HepG2 (cell line): ENCODE data around the gene COA1. TPM values are rescaled to one million over a fixed set of nuclear protein-coding genes. Genes with fewer than 3 reads are reported as not detected.

Experiments used
- ATAC-seq: fragments of 200-7000 bp; cut with Tn5 transposase; 3 replicates; pipeline ENCODE4 v1.9.1; 2020; ENCODE audit warnings: mild to moderate bottlenecking, moderate library complexity
- BruUV-seq: library from RNA; stranded (reverse); fragments of 400-500 nt; replicated peaks from 2 replicates; lab custom pipeline; 2021; lab: Mats Ljungman, UMichigan
- CTCF ChIA-PET: fragments of 300-600 bp; formaldehyde crosslinking; extraction: SDS; loops from one replicate; lab custom pipeline; 2021; ENCODE audit warnings: low total read pairs, inconsistent platforms, low intra/inter-chr PET ratio; lab: Yijun Ruan, JAX
- POLR2A ChIA-PET: fragments of 350-600 bp; sonication (Branson Sonifier 250); formaldehyde crosslinking; loops from one replicate; lab custom pipeline; 2020; ENCODE audit warnings: antibody characterized with exemption, inconsistent platforms; lab: Yijun Ruan, JAX
- DNase-seq: peaks from one replicate; pipeline ENCODE4 v3.0.0-alpha.2; 2015; ENCODE audit warnings: low spot score
- FAIRE-seq: peaks from 3 replicates; lab custom pipeline; 2011; peaks lifted over from hg19 to GRCh38; lab: Jason Lieb, UNC
- H2AFZ ChIP-seq: one replicate; pipeline ENCODE4 v1.6.1; 2011; ENCODE audit warnings: low read length, inconsistent platforms
- H3K27ac ChIP-seq: fragments of 300-600 bp; 3 replicates; pipeline ENCODE4 v1.8.0; 2011; ENCODE audit warnings: mixed run types, mild to moderate bottlenecking, mixed read lengths, low read length, inconsistent platforms; ENCODE audit not compliant: insufficient read depth; ENCODE audit errors: extremely low read length
- H3K27me3 ChIP-seq, 2 experiments: fragments of 200-600 bp in 1 of 2; 2 replicates in 1 of 2; 3 replicates in 1 of 2; pipeline versions ENCODE4 v1.6.0 to v1.8.0; 2011; ENCODE audit warnings: low read length in 2 of 2, mild to moderate bottlenecking in 2 of 2, moderate library complexity in 2 of 2, inconsistent platforms in 1 of 2; ENCODE audit not compliant: insufficient read depth in 2 of 2, control insufficient read depth in 1 of 2
- H3K36me3 ChIP-seq, 2 experiments: fragments of 200-600 bp in 1 of 2; replicated peaks in 1 of 2; 2 replicates in 1 of 2; 3 replicates in 1 of 2; pipeline versions ENCODE4 v1.5.1 to v1.8.0; 2011; ENCODE audit warnings: low read length in 2 of 2, inconsistent platforms in 1 of 2; ENCODE audit not compliant: insufficient read depth in 2 of 2, control insufficient read depth in 1 of 2
- H3K4me1 ChIP-seq: 2 replicates; pipeline ENCODE4 v1.5.1; 2012; ENCODE audit warnings: low read length, inconsistent platforms; ENCODE audit not compliant: insufficient read depth
- H3K4me2 ChIP-seq: 2 replicates; pipeline ENCODE4 v1.6.0; 2011; ENCODE audit warnings: low read depth, low read length, inconsistent platforms
- H3K4me3 ChIP-seq, 3 experiments: fragments of 200-600 bp in 1 of 3; sonication (generic), shearing (Covaris generic) in 1 of 3; replicated peaks in 1 of 3; 2 replicates each; pipeline ENCODE4 v1.5.1; 2011 to 2016; ENCODE audit warnings: low read length in 3 of 3, inconsistent platforms in 2 of 3, low read depth in 2 of 3, mild to moderate bottlenecking in 2 of 3, control low read depth in 1 of 3, mixed read lengths in 1 of 3; ENCODE audit not compliant: insufficient read depth in 1 of 3
- H3K79me2 ChIP-seq: one replicate; pipeline ENCODE4 v1.6.1; 2011; ENCODE audit warnings: low read length, inconsistent platforms; ENCODE audit not compliant: insufficient read depth
- H3K9ac ChIP-seq: 2 replicates; pipeline ENCODE4 v1.6.0; 2011; ENCODE audit warnings: mild to moderate bottlenecking, low read depth, low read length, inconsistent platforms; ENCODE audit not compliant: insufficient read depth
- H3K9me3 ChIP-seq: 2 replicates; pipeline ENCODE4 v1.5.1; 2012; ENCODE audit warnings: mild to moderate bottlenecking, low read length
- H4K20me1 ChIP-seq: 2 replicates; pipeline ENCODE4 v1.6.0; 2011; ENCODE audit warnings: inconsistent platforms, mild to moderate bottlenecking, low read length, moderate library complexity; ENCODE audit not compliant: insufficient read depth
- ATAD3A ChIP-seq: sonication (generic); formaldehyde crosslinking; IDR thresholded peaks from 2 replicates; pipeline ENCODE4 v1.4.0; 2020; ENCODE audit warnings: missing genetic modification reagents
- IRF1 ChIP-seq: sonication (generic); formaldehyde crosslinking; IDR thresholded peaks from 2 replicates; pipeline ENCODE4 v1.4.0; 2020; ENCODE audit warnings: low read depth, mild to moderate bottlenecking, missing genetic modification reagents
- JUND ChIP-seq: sonication (generic); formaldehyde crosslinking; IDR thresholded peaks from 2 replicates; pipeline ENCODE4 v1.8.0; 2022; ENCODE audit warnings: mild to moderate bottlenecking, missing genetic modification reagents
- MIER3 ChIP-seq: IDR thresholded peaks from 2 replicates; pipeline ENCODE4 v1.6.1; 2016; ENCODE audit warnings: missing compliant biosample characterization, borderline replicate concordance
- NPAS2 ChIP-seq: sonication (generic); formaldehyde crosslinking; IDR thresholded peaks from 2 replicates; pipeline ENCODE4 v1.8.0; 2022; ENCODE audit warnings: mild to moderate bottlenecking, missing genetic modification reagents, borderline replicate concordance
- RBFOX2 ChIP-seq: fragments of 200-400 bp; formaldehyde crosslinking; IDR thresholded peaks from 2 replicates; pipeline ENCODE4 v1.6.1; 2017; ENCODE audit warnings: low read depth, mild to moderate bottlenecking, low read length
- ZBTB37 ChIP-seq: sonication (generic); formaldehyde crosslinking; IDR thresholded peaks from 2 replicates; pipeline ENCODE4 v1.4.0; 2020; ENCODE audit warnings: mild to moderate bottlenecking, missing genetic modification reagents
- ZBTB8A ChIP-seq: sonication (generic); formaldehyde crosslinking; IDR thresholded peaks from 2 replicates; pipeline ENCODE4 v1.4.0; 2020; ENCODE audit warnings: mild to moderate bottlenecking, low read depth, missing genetic modification reagents, borderline replicate concordance
- ZNF572 ChIP-seq: sonication (generic); formaldehyde crosslinking; IDR thresholded peaks from 2 replicates; pipeline ENCODE4 v1.5.1; 2020; ENCODE audit warnings: mild to moderate bottlenecking, missing genetic modification reagents
- ZSCAN21 ChIP-seq: sonication (generic); formaldehyde crosslinking; IDR thresholded peaks from 2 replicates; pipeline ENCODE4 v1.8.0; 2022; ENCODE audit warnings: mild to moderate bottlenecking, missing genetic modification reagents, moderate library complexity, borderline replicate concordance
- WGBS: methylation state at CpG from one replicate; pipeline ENCODE4 v1.1.6; 2017; ENCODE audit warnings: low lambda C conversion rate; 5-methylcytosine and 5-hydroxymethylcytosine counted together
- in situ Hi-C: cut with HindIII; loops from 2 replicates; pipeline ENCODE4 v1.10.0; 2017; ENCODE audit warnings: low pct_unique_long_range_greater_than_20kb; ENCODE audit not compliant: extremely low pct_ligation_motif_present
- intact Hi-C: fragments of 100-400 bp; cut with micrococcal nuclease; formaldehyde crosslinking; loops from one replicate; pipeline ENCODE4 v1.10.0; 2022; ENCODE audit not compliant: unreplicated experiment
- polyA plus RNA-seq, 8 experiments: library from polyadenylated mRNA; depleted of rRNA in 3 of 8; stranded (reverse) in 7 of 8; unstranded in 1 of 8; fragments of >200 nt; fragmentation: Illumina TruSeq in 4 of 8; extraction: Trizol in 4 of 8; gene quantifications; 2 replicates each; pipeline versions ENCODE4 v1.2.1 to v1.2.3, GENCODE V29; 2011 to 2016; ENCODE audit warnings: low read depth in 4 of 8, missing spikeins in 1 of 8, mixed read lengths in 1 of 8; ENCODE audit not compliant: insufficient read depth in 1 of 8
- total RNA-seq, 5 experiments: library from RNA; depleted of rRNA; stranded (reverse); fragments of >200 nt; fragmentation: Illumina TruSeq; extraction: Trizol; gene quantifications; 2 replicates each; pipeline ENCODE4 v1.2.3, GENCODE V29; 2016; ENCODE audit warnings: low read depth in 1 of 5
- TF ChIP-seq, protein P1 (sequence below): sonication (generic); formaldehyde crosslinking; IDR thresholded peaks from 2 replicates; pipeline ENCODE4 v1.8.0; 2022; ENCODE audit warnings: mild to moderate bottlenecking, missing genetic modification reagents, borderline replicate concordance
- TF ChIP-seq, protein P2 (sequence below): sonication (generic); formaldehyde crosslinking; IDR thresholded peaks from 2 replicates; pipeline ENCODE4 v1.8.1; 2023; ENCODE audit warnings: mild to moderate bottlenecking, missing genetic modification reagents
- TF ChIP-seq, protein P3 (sequence below): sonication (generic); formaldehyde crosslinking; IDR thresholded peaks from 2 replicates; pipeline ENCODE4 v1.8.0; 2022; ENCODE audit warnings: missing genetic modification reagents, mild to moderate bottlenecking, moderate library complexity, borderline replicate concordance
- TF ChIP-seq, protein P4 (sequence below): sonication (generic); formaldehyde crosslinking; IDR thresholded peaks from 2 replicates; pipeline ENCODE4 v1.9.0; 2022; ENCODE audit warnings: low read depth, missing genetic modification reagents

The COA1 gene
- total and polyA plus RNA-seq, 2 of the 13 experiments (the other 11 are each of a cell fraction or from before 2014, with no cell fraction given), result 33.2 to 65.7 TPM

GRCh38 chr7:43592326-43592725 is 137.0 kb downstream of the COA1 start:
- H3K4me2 ChIP-seq, result no peak overlapping the region; the same call in 1 of the 2 replicates
- TF ChIP-seq ZNF572 (CRISPR knock-in tag) (no peak), RBFOX2 (no peak), ZBTB8A (CRISPR knock-in tag) (no peak), JUND (no peak), NPAS2 (no peak), IRF1 (CRISPR knock-in tag) (no peak), ZBTB37 (CRISPR knock-in tag) (no peak), MIER3 (CRISPR knock-in tag) (no peak), ATAD3A (CRISPR knock-in tag) (no peak), ZSCAN21 (CRISPR knock-in tag) (no peak)
- TF ChIP-seq, protein P1, sequence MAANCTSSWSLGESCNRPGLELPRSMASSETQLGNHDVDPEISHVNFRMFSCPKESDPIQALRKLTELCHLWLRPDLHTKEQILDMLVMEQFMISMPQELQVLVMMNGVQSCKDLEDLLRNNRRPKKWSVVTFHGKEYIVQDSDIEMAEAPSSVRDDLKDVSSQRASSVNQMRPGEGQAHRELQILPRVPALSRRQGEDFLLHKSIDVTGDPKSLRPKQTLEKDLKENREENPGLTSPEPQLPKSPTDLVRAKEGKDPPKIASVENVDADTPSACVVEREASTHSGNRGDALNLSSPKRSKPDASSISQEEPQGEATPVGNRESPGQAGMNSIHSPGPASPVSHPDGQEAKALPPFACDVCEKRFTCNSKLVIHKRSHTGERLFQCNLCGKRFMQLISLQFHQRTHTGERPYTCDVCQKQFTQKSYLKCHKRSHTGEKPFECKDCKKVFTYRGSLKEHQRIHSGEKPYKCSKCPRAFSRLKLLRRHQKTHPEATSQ (CRISPR knock-in tag), result no peak
- TF ChIP-seq, protein P2, sequence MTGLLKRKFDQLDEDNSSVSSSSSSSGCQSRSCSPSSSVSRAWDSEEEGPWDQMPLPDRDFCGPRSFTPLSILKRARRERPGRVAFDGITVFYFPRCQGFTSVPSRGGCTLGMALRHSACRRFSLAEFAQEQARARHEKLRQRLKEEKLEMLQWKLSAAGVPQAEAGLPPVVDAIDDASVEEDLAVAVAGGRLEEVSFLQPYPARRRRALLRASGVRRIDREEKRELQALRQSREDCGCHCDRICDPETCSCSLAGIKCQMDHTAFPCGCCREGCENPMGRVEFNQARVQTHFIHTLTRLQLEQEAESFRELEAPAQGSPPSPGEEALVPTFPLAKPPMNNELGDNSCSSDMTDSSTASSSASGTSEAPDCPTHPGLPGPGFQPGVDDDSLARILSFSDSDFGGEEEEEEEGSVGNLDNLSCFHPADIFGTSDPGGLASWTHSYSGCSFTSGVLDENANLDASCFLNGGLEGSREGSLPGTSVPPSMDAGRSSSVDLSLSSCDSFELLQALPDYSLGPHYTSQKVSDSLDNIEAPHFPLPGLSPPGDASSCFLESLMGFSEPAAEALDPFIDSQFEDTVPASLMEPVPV, result no peak
- TF ChIP-seq, protein P3, sequence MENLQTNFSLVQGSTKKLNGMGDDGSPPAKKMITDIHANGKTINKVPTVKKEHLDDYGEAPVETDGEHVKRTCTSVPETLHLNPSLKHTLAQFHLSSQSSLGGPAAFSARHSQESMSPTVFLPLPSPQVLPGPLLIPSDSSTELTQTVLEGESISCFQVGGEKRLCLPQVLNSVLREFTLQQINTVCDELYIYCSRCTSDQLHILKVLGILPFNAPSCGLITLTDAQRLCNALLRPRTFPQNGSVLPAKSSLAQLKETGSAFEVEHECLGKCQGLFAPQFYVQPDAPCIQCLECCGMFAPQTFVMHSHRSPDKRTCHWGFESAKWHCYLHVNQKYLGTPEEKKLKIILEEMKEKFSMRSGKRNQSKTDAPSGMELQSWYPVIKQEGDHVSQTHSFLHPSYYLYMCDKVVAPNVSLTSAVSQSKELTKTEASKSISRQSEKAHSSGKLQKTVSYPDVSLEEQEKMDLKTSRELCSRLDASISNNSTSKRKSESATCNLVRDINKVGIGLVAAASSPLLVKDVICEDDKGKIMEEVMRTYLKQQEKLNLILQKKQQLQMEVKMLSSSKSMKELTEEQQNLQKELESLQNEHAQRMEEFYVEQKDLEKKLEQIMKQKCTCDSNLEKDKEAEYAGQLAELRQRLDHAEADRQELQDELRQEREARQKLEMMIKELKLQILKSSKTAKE (CRISPR knock-in tag), result no peak
- TF ChIP-seq, protein P4, sequence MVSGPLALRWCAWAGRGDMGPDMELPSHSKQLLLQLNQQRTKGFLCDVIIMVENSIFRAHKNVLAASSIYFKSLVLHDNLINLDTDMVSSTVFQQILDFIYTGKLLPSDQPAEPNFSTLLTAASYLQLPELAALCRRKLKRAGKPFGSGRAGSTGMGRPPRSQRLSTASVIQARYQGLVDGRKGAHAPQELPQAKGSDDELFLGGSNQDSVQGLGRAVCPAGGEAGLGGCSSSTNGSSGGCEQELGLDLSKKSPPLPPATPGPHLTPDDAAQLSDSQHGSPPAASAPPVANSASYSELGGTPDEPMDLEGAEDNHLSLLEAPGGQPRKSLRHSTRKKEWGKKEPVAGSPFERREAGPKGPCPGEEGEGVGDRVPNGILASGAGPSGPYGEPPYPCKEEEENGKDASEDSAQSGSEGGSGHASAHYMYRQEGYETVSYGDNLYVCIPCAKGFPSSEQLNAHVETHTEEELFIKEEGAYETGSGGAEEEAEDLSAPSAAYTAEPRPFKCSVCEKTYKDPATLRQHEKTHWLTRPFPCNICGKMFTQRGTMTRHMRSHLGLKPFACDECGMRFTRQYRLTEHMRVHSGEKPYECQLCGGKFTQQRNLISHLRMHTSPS (CRISPR knock-in tag), result no peak

More at GRCh38 chr7:43592326-43592725, 137.0 kb downstream of the COA1 start:
- Histone ChIP-seq H3K9me3 (no peaks in the 10 kb centered on the region), H4K20me1 (peaks cover 38% of the 10 kb centered on the region), H3K4me1 (peaks cover 65% of the 10 kb centered on the region), H3K79me2 (peaks cover 82% of the 10 kb centered on the region), H3K36me3 (peaks cover 1 to 12% of the 10 kb centered on the region in 2 experiments; a peak in 4 of 5 replicates), H3K27ac (no peak overlapping the region), H3K27me3 (no peaks in the 10 kb centered on the region), H3K4me3 (no peak overlapping the region), H3K9ac (no peak overlapping the region), H2AFZ (no peak overlapping the region)
- ChIA-PET POLR2A (interaction anchor here (0.6 to 0.9 kb wide), 3 partner anchors 10 to 277 kb away, joined by 3 to 7 read pairs (median 4); partner anchors contain the start of genes MRPS24 and STK17A), CTCF (no interaction called here)
- ATAC-seq (no peak), DNase-seq (no peak), FAIRE-seq (no peak)
- in situ Hi-C loops (no loop called here), intact Hi-C loops (no loop called here)
- 90% methylated on average over 3 of the region's 3 CpGs for WGBS
- no TSS peak for BruUV-seq
